Ishikawa (cell line): ENCODE measurements around the gene NUAK2.

ENCODE experiments used
- CREB1 ChIP-seq: IDR thresholded peaks from 2 replicates; pipeline ENCODE4 v1.6.1; 2012; ENCODE audit warnings: low read depth
- USF1 ChIP-seq: IDR thresholded peaks from 2 replicates; pipeline ENCODE4 v1.6.1; 2012
- YY1 ChIP-seq: IDR thresholded peaks from 2 replicates; pipeline ENCODE4 v1.6.1; 2012; ENCODE audit warnings: low read depth

GRCh38 chr1:205339717-205340116 lies 18.2 kb upstream of the NUAK2 start:
- TF ChIP-seq CREB1 (no peak), YY1 (no peak), USF1 (no peak)
